Lung microvascular endothelial cell (primary cell): ENCODE data around the gene BMAL2. TPM values are rescaled to one million over a fixed set of nuclear protein-coding genes. Genes with fewer than 3 reads are reported as not detected.

Experiments used
- DNase-seq, 2 donors: peaks; one replicate each; pipeline versions ENCODE4 v3.0.0 to v3.0.0-alpha.2; 2010; ENCODE audit warnings: low read depth in 2 of 2
- total RNA-seq: library from RNA; depleted of rRNA; stranded (reverse); fragments of >200 nt; gene quantifications from 2 replicates; pipeline ENCODE4 v1.2.1, GENCODE V29; 2014

Gene BMAL2, protein sequence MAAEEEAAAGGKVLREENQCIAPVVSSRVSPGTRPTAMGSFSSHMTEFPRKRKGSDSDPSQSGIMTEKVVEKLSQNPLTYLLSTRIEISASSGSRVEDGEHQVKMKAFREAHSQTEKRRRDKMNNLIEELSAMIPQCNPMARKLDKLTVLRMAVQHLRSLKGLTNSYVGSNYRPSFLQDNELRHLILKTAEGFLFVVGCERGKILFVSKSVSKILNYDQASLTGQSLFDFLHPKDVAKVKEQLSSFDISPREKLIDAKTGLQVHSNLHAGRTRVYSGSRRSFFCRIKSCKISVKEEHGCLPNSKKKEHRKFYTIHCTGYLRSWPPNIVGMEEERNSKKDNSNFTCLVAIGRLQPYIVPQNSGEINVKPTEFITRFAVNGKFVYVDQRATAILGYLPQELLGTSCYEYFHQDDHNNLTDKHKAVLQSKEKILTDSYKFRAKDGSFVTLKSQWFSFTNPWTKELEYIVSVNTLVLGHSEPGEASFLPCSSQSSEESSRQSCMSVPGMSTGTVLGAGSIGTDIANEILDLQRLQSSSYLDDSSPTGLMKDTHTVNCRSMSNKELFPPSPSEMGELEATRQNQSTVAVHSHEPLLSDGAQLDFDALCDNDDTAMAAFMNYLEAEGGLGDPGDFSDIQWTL
- 22.2 and 22.8 TPM in 2 replicates for total RNA-seq

DNA sequence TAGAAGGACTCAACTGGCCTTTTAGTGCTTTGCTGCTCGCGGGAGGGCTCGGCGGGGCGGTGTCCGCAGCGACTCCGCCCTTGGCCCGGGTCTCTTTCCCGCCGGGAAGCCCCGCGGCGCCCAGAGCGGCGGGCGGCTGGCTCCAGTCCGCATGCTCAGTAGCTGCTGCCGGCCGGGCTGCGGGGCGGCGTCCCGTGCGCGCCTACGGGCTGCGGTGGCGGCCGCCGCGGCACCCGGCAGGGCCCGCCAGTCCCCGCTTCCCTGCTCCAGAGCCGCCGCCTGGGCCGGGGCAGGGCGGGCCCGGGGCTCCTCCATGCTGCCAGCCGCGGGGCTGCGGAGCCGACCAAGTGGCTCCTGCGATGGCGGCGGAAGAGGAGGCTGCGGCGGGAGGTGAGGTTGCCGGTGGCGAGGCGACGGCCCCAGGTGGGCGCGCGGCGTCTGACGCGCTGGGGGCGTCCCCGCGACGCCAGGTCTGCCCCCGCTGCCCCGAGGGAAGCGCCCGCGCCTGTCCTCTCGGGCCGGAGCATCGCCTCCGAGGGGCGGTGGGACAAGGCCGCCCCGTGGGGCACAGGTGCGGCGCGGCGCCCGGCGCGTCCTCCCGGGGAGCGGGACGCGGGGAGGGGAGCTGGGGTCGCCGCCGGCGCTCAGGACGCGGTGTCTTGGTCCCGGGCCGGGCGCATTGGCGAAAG lies at the start of gene BMAL2:
TSS of gene BMAL2 (plus strand) at position 123 of the 689 bp plus-strand sequence. CDS start at position 360, 237 bp downstream.
- DNase-seq: peak; percentile 70 to 74

DNA sequence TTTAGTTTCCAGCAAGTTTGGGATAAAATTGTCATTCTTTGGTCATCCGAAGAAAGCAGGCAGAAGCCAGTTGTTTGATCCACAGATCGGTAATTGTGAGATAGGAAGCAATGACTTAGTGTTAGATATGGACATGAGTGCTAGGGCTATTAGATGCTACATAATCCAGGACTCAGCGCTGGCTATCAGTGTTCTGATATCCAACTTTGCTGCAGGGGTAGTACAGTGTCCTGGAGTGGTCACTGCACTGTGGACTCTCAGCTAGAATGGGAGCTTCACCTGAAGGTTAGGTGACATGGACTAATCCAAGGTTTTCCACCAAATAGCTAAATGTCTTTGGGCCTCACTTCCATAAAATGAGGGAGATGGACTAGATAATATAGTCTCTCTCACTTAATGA lies 48.6 kb upstream of the BMAL2 start:
- peak in 1 of 2 donors; percentile 37 for DNase-seq

DNA sequence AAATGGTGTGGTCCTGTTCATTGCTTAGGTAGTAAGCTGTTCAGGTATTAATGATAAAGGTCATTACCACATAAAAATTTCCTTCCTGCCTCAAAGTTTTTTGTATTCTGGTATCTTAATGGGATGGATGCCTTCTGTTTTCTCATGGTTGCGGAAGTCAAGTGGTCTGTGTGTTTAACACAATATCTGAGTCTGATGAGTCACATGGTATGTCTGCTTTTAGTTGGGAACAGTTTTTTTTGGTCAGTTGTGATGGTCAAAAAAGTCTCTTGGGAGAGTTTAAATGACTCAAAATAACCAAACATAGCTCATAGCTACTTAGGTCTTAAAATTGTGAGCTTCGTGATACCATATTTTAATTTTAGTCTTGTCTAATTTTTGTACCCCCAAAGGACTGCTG lies 47.9 kb upstream of the BMAL2 start:
- peak; percentile 88 to 95 for DNase-seq

DNA sequence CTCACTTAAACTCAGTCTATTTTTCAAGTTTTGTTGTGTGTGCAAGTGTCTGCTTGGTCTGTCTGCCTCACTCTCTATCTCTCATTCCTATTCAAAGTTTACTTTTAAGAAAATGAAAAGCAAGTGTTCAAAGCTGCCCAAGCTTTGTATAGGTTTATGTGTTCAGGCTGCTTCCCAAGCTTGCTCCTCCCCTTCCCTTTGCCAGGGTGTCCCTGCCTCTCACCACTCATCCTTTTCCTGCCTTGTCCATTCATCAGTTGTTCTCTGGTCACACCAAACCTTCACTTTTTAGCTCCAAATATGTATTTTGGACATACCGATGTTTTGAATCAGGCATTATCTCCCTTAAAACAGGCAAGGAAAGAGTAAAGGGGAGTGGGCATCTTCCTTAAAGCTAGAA lies 47.2 kb upstream of the BMAL2 start:
- DNase-seq: peak; percentile 71 to 75

DNA sequence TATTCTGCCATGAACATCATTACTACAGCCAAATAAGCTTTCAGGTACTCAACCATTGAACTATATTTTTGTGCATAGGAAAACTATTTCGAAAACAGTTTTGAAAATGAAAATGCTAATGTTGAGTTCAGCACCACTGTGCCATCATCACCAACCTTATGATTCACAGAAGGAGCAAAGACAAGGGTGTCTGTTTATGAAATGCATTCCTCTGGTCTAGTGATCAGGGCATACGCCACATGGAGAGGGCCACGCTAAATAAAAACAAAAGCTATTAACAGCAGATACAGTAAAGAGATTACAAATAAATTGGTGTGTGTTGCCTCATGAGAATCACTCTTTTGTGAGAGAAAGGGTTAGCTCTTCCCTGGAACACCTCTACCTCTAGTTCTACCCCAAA lies 43.2 kb upstream of the BMAL2 start:
- no peak for DNase-seq

DNA sequence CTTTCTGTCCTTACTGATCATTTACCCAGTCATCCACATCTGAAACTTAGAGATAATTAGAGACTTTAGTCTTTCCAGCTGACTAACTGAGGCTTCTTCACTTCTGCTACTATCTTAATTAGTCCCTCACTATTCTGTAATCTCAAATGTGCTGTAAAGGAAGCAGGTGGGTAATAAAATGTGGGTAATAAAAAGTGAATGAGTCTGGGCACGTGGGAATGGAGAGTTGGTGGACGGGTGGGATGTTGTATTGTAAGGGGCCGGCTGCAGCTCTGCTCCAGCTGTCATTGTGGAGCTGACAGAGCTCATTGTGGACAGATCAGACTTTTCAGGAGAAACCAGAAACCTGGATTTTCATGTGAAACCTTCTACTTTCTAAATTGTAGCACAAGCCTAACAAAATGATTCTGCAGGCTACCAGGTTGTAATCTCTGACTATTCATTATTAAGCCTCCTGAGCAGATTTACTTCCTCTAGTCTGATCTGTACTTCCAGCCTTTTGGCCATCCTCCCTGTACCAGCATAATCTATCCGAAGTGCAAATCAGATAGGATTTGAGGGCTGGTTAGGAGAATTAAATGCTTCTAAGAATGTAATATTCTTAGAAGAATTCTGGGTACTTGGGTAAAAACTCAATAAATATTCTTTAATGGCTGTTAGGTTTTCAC lies 42.0 kb upstream of the BMAL2 start:
- DNase-seq: peak in 1 of 2 donors; percentile 49

DNA sequence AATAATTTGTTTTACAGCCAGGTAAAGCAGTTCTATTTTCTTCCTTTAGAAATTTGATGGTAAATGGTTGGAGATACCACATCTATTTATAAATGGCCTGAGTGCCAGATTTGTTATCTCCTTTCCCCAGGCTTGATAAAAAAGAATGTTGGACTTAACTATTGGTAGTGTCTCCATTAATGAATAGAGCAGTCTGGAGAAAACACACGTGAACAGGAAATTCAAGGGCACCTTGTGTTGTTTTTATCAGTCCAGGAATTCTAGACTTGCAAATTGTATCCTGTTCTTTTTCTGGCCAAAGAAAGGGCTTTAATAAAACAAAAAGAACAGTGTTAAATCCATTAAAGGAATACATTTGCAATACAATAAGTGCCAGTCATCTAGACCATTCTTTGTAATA lies 40.8 kb upstream of the BMAL2 start:
- peak; percentile 82 to 90 for DNase-seq

DNA sequence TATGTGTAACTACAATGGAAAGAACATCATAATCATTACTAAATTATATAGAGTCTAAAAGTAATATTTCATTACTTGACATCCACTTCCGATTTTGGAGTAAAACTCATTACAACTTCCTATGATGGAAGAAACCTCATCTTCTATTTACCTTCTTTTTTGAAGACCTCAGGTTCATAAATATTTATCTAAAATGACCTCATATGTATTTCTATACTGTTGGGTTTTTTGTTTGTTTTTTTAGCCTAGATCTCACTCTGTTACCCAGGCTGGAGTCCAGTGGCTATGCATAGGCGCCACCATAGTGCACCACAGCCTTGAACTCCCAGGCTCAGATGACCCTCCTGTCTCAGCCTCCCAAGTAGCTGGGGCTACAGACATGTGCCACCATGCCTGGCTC lies 39.9 kb upstream of the BMAL2 start:
- peak in 1 of 2 donors; percentile 32 for DNase-seq

DNA sequence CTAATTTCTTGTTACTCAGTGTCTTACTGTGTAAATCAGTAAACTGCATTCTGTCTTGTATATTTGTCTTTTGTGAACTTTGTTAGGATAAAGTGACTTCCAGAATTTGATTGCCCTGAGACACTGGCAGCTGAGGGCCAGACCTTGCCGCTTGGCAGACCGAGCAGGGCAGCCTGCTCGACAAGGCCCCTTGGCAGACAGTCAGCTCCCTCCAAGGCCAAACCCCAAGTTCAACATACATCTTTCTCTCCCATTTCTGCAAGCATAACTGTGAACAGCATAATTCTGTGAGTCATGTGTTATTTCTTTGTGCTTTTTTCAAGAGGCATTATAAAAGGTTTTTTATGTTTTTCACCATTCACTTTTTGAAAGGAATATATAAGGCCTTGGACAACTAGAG lies 39.2 kb upstream of the BMAL2 start:
- no peak for DNase-seq

DNA sequence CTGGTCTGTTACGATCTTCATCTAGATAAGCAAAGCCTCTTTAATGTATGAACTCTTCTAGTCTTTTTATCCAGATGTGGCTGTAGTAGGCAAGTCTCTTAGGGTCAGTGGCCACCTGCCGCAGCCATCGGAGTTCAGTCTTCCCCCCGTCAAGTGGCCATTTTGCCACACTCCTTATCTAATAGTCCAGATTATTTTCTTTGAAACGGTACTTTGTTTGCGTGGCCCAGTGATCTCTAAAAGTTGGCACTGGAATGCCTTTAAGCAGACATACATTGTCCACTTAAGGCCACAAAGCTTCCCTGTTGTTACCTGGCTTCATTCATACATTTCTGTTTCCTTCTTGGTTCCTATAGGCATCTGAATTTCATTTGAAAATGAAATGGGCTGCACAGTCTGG lies 36.0 kb upstream of the BMAL2 start:
- peak in 1 of 2 donors; percentile 54 for DNase-seq

DNA sequence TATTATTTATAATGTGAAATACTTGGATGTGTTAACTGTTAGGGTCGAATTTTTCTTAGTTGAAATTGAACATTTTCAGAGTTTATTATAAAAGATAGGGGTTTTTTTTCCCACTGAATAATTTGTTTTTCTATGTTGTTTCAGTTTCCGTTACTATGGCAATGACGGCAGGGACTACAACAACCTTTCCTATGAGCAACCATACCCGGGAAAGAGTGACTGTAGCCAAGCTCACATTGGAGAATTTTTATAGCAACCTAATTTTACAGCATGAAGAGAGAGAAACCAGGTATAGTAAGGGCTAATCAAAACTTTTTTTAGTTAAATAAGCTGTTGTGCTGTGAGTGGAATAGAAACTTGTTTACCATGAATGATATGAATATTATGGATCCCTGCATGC lies 35.1 kb upstream of the BMAL2 start:
- DNase-seq: peak; percentile 69 to 95

DNA sequence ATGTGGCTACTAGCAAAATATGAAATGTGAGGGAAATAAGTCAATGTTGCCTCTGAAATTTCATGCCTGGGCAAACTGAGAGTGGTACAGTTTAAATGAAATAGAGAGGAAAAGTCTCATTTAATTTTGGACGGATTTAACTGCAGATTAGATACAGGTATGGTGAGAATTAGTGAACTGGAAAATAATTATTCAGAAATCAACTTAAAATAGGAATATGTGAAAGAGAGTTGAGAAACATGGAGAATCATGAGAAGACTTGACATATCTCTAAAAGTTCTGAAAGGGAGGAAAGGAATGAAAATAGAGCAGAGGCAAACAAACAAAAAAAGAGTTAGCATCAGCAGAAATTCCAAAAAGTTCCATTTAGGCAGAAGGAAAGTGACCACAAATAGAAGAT lies 33.5 kb upstream of the BMAL2 start:
- DNase-seq: no peak

DNA sequence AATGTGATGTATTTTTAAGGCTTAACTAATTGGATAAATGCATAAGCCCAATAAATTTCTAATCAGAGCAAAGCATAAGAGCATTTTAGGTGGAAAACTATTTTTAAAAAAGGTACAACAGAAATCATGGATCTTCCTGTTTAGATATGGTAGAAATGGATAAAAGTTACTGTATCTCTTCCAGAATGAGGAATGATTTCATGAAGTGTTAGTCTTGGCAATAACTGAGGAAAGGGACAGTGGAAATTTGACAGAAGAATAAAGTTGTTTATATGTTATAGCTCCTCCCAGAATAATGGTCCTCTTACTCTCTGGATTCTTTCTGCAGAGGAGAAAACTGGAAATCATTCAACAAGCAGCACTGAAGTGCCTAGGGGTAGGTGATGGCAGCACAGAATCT lies 32.4 kb upstream of the BMAL2 start:
- DNase-seq: peak in 1 of 2 donors; percentile 86

DNA sequence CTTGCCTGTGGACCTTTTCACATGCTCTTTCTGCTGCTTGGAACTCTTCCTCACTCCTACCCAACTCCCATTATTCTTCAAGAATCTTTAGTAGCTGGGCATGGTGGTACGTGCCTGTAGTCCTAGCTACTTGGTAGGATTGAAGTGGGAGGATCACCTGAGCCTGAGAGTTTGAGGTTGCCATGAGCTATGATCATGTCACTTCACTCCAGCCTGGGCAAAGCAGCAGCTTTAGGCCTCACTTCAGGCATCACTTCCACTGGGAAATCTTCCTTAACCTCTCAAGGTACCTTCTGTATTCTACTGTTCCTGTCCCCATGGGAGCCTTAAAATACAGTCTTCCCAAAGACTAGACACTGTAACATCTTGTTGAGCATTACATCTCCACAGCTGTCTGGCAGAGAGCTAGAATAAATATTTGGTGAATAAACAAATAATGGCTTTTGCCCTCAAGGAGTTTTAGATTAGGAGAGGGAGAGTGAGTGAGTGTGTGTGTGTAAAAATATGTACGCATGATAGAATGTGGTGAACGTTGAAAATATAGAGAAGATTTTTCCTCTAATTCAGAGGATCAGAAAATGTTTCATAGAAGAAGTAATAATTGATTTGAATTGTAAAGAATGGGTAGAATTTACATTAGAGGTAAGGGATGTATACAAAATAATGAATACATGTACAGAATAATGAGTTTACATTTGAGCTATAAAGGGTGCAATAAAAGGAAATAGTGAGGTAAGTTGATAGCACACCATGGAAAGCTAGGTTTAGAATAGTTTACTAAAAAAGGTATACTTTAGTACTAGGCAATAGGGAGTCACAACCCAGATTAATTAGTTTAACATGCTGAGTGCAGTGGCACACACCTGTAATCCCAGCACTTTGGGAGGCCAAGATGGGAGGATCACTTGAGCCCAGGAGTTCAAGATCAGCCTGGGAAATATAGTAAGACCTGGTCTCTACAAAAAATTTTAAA lies 29.2 kb upstream of the BMAL2 start:
- no peak for DNase-seq

DNA sequence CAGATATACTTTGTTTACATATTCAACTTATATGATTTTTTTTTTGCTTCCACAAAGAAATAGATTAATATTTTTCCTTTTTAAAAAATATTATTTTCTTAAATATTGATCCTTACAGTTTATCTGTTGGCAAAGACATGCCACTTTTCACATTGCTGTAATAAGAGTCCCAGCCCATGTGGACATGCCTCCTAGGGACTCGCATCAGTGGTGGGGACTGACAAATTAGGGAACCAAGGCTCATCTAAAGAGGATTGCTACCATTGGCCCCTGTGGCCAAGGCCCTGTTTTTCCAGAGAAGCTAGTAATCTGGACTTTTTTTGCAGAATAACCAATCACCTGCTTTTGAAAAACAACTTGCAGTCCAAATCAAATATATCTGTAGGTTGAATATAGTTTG lies 27.8 kb upstream of the BMAL2 start:
- peak in 1 of 2 donors; percentile 13 for DNase-seq

DNA sequence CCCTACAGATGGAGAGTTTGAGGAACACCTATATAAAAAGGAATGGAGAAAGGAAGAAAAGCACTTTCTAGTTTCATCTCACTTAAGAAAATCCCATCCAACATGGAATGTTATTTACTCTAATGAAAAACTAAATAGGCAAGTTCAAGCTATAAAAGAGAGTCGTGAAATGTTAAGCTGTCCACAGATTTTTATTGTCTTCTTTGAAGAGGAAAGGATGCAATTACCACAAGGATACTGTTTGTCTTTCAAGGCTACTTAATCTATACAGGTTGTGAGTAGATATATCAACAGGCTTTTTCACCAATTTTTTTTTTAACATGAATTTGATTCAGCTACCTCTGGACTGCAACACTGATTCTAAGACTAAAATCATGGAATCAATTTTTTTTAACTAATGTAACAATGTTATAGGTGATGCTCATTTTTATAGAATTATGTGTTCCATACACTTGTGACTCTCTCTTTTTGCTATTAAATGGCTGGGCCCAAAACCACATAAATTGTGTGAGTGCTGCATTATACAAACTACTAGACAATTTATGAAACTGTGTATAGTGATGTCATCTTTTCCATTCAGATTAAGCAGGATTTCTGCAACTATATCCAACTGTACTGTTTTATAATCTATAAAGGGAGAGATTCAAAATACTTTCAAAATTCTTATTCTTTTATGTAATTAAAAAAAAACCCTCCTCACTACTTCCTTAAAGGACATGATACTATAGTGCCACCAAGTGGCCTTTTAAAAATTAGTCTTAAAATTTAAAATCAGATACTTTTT lies 26.8 kb upstream of the BMAL2 start:
- peak; percentile 70 to 74 for DNase-seq

DNA sequence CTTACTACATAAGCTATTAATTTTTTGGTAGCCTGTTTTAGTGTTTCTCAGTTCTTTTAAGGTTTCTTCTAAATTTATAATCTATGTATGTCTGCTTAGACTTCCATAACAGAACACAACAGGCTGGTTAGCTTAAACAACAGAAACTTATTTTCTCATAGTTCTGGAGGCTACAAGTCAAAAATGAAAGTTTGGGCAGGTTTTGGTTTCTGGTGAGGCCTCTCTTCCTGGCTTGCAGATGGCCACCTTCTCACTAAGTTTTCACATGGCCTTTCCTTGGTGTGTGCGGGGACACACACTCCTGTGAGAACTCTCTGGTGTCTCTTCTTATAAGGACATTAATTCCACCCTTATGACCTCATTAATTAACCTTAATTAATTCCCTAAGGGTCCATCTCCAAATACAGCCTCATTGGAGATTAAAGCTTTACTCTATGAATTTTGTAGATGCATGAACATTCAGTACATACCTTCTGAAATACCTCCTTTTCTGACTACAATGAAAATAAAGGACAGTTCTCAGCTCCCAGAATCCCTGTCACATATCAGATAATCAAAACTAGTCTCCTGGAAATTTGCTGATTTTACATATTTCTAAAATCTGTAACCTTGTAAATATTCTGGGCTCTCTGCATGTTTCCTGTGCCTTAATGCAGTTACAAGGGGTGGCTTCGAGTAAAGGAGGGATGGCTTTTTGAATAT lies 23.2 kb upstream of the BMAL2 start:
- DNase-seq: no peak

DNA sequence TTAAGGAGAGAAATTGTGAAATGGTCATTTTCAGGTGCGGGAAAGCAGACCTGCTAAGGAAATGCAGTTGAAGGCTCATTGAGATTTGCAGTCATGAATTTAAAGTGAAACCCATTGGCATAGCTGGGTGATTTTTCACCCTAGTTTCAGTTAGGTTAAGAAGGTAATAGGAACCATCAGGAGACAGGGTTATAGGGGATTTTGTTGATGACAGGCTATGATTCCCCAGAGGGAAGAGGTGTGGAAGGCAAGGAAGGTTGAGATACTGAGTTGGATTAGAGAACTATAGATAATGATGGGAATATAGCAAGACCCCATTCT lies 22.7 kb upstream of the BMAL2 start:
- no peak for DNase-seq

DNA sequence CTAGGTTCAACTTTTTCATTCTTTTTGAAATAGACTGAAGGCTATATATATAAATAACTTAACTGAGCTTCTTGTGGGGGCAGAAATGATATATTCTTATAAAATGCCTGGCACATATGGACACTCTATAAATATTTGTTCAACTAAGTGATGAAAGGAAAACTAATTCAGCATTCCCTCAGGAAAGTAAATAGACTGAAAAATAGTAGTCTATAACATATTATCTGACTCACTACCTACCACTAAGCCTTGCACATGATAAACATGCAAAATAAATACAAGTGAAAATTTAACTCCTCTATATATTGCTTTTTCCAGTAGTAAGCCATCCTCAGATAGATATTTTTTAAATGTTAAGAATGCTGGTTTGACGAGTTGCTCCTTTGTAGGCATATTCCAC lies 15.7 kb upstream of the BMAL2 start:
- DNase-seq: no peak
